Right lobe of liver (tissue), 6 donors: ENCODE results near the gene CZIB. TPM values are rescaled to one million over a fixed set of nuclear protein-coding genes. Genes with fewer than 3 reads are reported as not detected.
A peak's percentile ranks its signal among the peaks of the same experiment; 100 is the strongest.

Experiments
- ATAC-seq, 4 donors: fragments of 200-7000 bp; cut with Tn5 transposase; one replicate each; pipeline ENCODE4 v1.9.1; 2020; ENCODE audit warnings: mild to moderate bottlenecking in 4 of 4, moderate library complexity in 4 of 4
- DNase-seq, 3 donors: peaks; one replicate each; pipeline ENCODE4 v3.0.0-alpha.2; 2020
- H3K27ac ChIP-seq, 3 donors: fragments of 200-600 bp; one replicate each; pipeline ENCODE4 v1.8.0; 2022
- H3K27me3 ChIP-seq, 2 donors: fragments of 200-600 bp; one replicate each; pipeline ENCODE4 v1.8.0; 2022
- H3K36me3 ChIP-seq, 4 donors: fragments of 200-600 bp; sonication (generic) in 1 of 4; one replicate each; pipeline versions ENCODE4 v1.5.1 to v1.8.0; 2017 to 2022; ENCODE audit warnings: control low read depth in 1 of 4
- H3K4me1 ChIP-seq, 4 donors: fragments of 200-600 bp; sonication (generic) in 1 of 4; one replicate each; pipeline versions ENCODE4 v1.5.1 to v1.8.0; 2017 to 2022; ENCODE audit warnings: control low read depth in 1 of 4
- H3K4me3 ChIP-seq, 3 donors: fragments of 200-600 bp; one replicate each; pipeline ENCODE4 v1.8.0; 2022
- H3K9me3 ChIP-seq, 4 donors: fragments of 200-600 bp; sonication (generic) in 1 of 4; one replicate each; pipeline versions ENCODE4 v1.5.1 to v1.8.0; 2017 to 2022; ENCODE audit warnings: control low read depth in 1 of 4
- POLR2A ChIP-seq: fragments of 450-650 bp; IDR thresholded peaks from one replicate; pipeline ENCODE4 v1.6.1; 2017; ENCODE audit warnings: antibody characterized with exemption, mild to moderate bottlenecking
- WGBS: methylation state at CpG from one replicate; pipeline ENCODE4 v1.1.6; 2018; ENCODE audit warnings: low coverage, low lambda C conversion rate; ENCODE audit not compliant: insufficient coverage; ENCODE audit errors: missing lambda C conversion rate; 5-methylcytosine and 5-hydroxymethylcytosine counted together
- intact Hi-C, 2 donors: fragments of 100-400 bp; cut with DNase I; formaldehyde crosslinking; loops; one replicate each; pipeline versions ENCODE4 v1.11.2 to v1.14.1; 2022
- total RNA-seq, 6 experiments: library from RNA; depleted of rRNA in 2 of 6; stranded (reverse); fragments of >200 nt in 2 of 6; fragmentation: NEBNext Ultra II Directional in 3 of 6; extraction: Animal tissue kit (Norgen Biotek cat#: 25700) in 3 of 6; gene quantifications; one replicate each; pipeline versions ENCODE4 v1.1.0 to v1.2.4, GENCODE V29; 2016 to 2023
- TF ChIP-seq, protein P1 (sequence below), 4 donors: fragments of 200-600 bp in 3 of 4; fragments of 450-650 bp in 1 of 4; IDR thresholded peaks; one replicate each; pipeline versions ENCODE4 v1.5.1 to v1.8.0; 2016 to 2022; ENCODE audit warnings: antibody characterized with exemption in 4 of 4, mild to moderate bottlenecking in 2 of 4
- donor health status: DM: no; HTN: yes; CAD: no.
- donor health status: DM: no; HTN: no; CAD: no.
- donor health status: DM: no; HTN: no; CAD: no.
- donor health status: DM: no; HTN: yes; CAD: no.
- donor health status: DM: no; HTN: yes; CAD: no.

The CZIB gene
- total RNA-seq, 6 experiments from 2014 or later: 20.6 to 28.8 (median 24.2) TPM

DNA sequence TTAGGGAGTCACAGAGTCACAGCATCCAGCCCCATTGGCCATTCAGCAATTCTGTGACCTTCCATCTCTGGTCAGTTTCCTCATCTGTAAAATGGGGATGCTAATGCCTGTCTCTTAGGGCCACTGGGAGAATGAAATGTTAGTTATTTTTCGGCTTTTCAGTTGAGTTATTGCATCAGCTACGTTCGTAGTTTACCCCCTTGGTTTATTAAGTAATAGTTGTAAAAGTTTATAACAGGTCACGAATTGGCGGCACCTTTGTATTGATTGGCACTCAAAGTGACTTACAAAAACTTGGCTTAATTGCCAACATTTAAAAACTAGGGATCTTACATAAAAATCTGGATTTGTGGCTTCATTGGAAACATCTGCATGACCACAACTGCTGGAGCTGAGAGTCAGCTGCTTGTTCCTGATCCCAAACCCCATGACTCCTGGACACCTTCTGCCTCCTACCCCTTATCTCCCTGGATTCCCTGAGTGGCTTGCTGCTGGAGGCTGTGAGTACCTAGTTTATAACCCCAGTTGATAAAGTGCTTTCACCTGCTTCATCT lies 54.9 kb downstream of the CZIB start:
- Histone ChIP-seq H3K27ac (no peak overlapping the region), H3K27me3 (no peaks in the 10 kb centered on the region), H3K36me3 (no peaks in the 10 kb centered on the region), H3K4me1 (peaks cover 0 to 39% (median 4%) of the 10 kb centered on the region in 4 donors), H3K9me3 (no peaks in the 10 kb centered on the region), H3K4me3 (no peak overlapping the region)
- DNase-seq (no peak), ATAC-seq (peak; percentile 58 to 69 (median 67))
- TF ChIP-seq, protein P1, sequence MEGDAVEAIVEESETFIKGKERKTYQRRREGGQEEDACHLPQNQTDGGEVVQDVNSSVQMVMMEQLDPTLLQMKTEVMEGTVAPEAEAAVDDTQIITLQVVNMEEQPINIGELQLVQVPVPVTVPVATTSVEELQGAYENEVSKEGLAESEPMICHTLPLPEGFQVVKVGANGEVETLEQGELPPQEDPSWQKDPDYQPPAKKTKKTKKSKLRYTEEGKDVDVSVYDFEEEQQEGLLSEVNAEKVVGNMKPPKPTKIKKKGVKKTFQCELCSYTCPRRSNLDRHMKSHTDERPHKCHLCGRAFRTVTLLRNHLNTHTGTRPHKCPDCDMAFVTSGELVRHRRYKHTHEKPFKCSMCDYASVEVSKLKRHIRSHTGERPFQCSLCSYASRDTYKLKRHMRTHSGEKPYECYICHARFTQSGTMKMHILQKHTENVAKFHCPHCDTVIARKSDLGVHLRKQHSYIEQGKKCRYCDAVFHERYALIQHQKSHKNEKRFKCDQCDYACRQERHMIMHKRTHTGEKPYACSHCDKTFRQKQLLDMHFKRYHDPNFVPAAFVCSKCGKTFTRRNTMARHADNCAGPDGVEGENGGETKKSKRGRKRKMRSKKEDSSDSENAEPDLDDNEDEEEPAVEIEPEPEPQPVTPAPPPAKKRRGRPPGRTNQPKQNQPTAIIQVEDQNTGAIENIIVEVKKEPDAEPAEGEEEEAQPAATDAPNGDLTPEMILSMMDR (IDR thresholded peaks at IDR 0.05): no peak
- no peak for TF ChIP-seq POLR2A
- intact Hi-C loops: no loop called here
- WGBS: 33% methylated on average over 5 of the region's 5 CpGs

Other genes starting within 250 kb of the CZIB start
- gene PODN, start 158.4 kb downstream of the CZIB start, total RNA-seq: 1 to 10 TPM; 2.8 to 9.8 (median 5.1) TPM
- 1 to 10 TPM in 1 of 6 experiments, under 1 TPM in 5; 0.31 to 1.3 (median 0.61) TPM for gene SLC1A7, start 78.0 kb downstream of the CZIB start, total RNA-seq
- 100 to 1,000 TPM in 2 of 6 experiments, 10 to 100 TPM in 4; 37.6 to 108 (median 81.6) TPM for gene CPT2, start 23.8 kb downstream of the CZIB start, total RNA-seq
- 10 to 100 TPM; 10.9 to 28.1 (median 19.4) TPM for gene MAGOH, start 17.9 kb upstream of the CZIB start, total RNA-seq
- 1 to 10 TPM in 2 of 6 experiments, under 1 TPM in 4; 0.21 to 1.2 (median 0.56) TPM for gene LRP8, start 107.4 kb upstream of the CZIB start, total RNA-seq
- gene DMRTB1, start 238.8 kb upstream of the CZIB start, total RNA-seq: not detected